T-cell (primary cell): Measurements from ENCODE around the gene AHNAK. TPM values are rescaled to one million over a fixed set of nuclear protein-coding genes. Genes with fewer than 3 reads are reported as not detected.

ENCODE experiments used
- ATAC-seq, 4 experiments: fragments of 200-7000 bp in 3 of 4; fragments of 150-1000 bp in 1 of 4; cut with Tn5 transposase; replicated peaks in 1 of 4; 1 replicate in 3 of 4; 2 replicates in 1 of 4; pipeline ENCODE4 v1.10.0; 2021; ENCODE audit warnings: moderate library complexity in 3 of 4, mild to moderate bottlenecking in 2 of 4, moderate number of reproducible peaks in 1 of 4
- CTCF ChIA-PET, 2 donors: fragments of 300-600 bp; sonication (Branson Sonifier 250); formaldehyde crosslinking; loops; one replicate each; lab custom pipeline; 2022; ENCODE audit warnings: antibody characterized with exemption in 2 of 2; lab: Charles Lee
- POLR2A ChIA-PET, 2 donors: fragments of 300-600 bp; sonication (Branson Sonifier 250); formaldehyde crosslinking; loops; one replicate each; lab custom pipeline; 2022; ENCODE audit warnings: antibody characterized with exemption in 2 of 2; lab: Charles Lee
- DNase-seq, 35 experiments: peaks; one replicate each; pipeline versions ENCODE4 v3.0.0 to v3.0.0-alpha.2; 2013 to 2023
- H3K27ac ChIP-seq: one replicate; pipeline ENCODE4 v1.5.1; 2013; ENCODE audit warnings: low read length
- H3K27me3 ChIP-seq, 2 experiments: replicated peaks in 1 of 2; 1 replicate in 1 of 2; 2 replicates in 1 of 2; pipeline versions ENCODE4 v1.6.1 to v1.7.0; 2013; ENCODE audit warnings: low read length in 1 of 2, mixed read lengths in 1 of 2; ENCODE audit not compliant: control insufficient read depth in 2 of 2, insufficient read depth in 2 of 2; ENCODE audit errors: extremely low read depth in 1 of 2
- H3K36me3 ChIP-seq, 2 donors: 1 replicate in 1 of 2; 2 replicates in 1 of 2; pipeline versions ENCODE4 v1.6.1 to v1.7.0; 2013; ENCODE audit warnings: low read length in 1 of 2; ENCODE audit not compliant: control insufficient read depth in 2 of 2, insufficient read depth in 1 of 2; ENCODE audit errors: extremely low read depth in 1 of 2
- H3K4me1 ChIP-seq, 2 experiments: 1 replicate in 1 of 2; 2 replicates in 1 of 2; pipeline versions ENCODE4 v1.6.1 to v1.7.0; 2013; ENCODE audit warnings: low read length in 2 of 2, mixed read lengths in 1 of 2; ENCODE audit not compliant: insufficient read depth in 2 of 2, control insufficient read depth in 1 of 2; ENCODE audit errors: extremely low read depth in 1 of 2
- H3K4me3 ChIP-seq, 2 donors: 1 replicate in 1 of 2; 2 replicates in 1 of 2; pipeline versions ENCODE4 v1.5.1 to v1.7.0; 2013; ENCODE audit warnings: mild to moderate bottlenecking in 2 of 2, low read length in 1 of 2, moderate library complexity in 1 of 2; ENCODE audit not compliant: control insufficient read depth in 1 of 2; ENCODE audit errors: extremely low read depth in 1 of 2
- H3K9me3 ChIP-seq: 2 replicates; pipeline ENCODE4 v1.7.0; 2013
- H3K27ac Mint-ChIP-seq, 2 donors: one replicate each; pipeline ENCODE4 v1.8.0; 2020 to 2021; ENCODE audit warnings: mild to moderate bottlenecking in 2 of 2, mixed read lengths in 2 of 2
- H3K27me3 Mint-ChIP-seq, 2 donors: one replicate each; pipeline ENCODE4 v1.8.0; 2021 to 2022; ENCODE audit warnings: mixed read lengths in 2 of 2
- H3K36me3 Mint-ChIP-seq: one replicate; pipeline ENCODE4 v1.8.0; 2021; ENCODE audit warnings: mixed read lengths
- H3K4me1 Mint-ChIP-seq, 3 donors: one replicate each; pipeline ENCODE4 v1.8.0; 2020 to 2022; ENCODE audit warnings: mixed read lengths in 3 of 3, mild to moderate bottlenecking in 1 of 3
- H3K4me3 Mint-ChIP-seq, 3 donors: one replicate each; pipeline ENCODE4 v1.8.0; 2020 to 2022; ENCODE audit warnings: mild to moderate bottlenecking in 3 of 3, mixed read lengths in 3 of 3, moderate library complexity in 3 of 3
- H3K9me3 Mint-ChIP-seq, 3 donors: one replicate each; pipeline ENCODE4 v1.8.0; 2020 to 2022; ENCODE audit warnings: mixed read lengths in 3 of 3
- WGBS: methylation state at CpG from one replicate; pipeline ENCODE4 v1.1.5; 2013; ENCODE audit warnings: missing lambda C conversion rate; ENCODE audit not compliant: insufficient coverage; 5-methylcytosine and 5-hydroxymethylcytosine counted together
- total RNA-seq, 35 experiments: library from RNA in 6 of 35; stranded (reverse) in 6 of 35; fragments of 120-200 nt in 1 of 35; gene quantifications; one replicate each; pipeline versions ENCODE4 v1.2.1 to v1.2.4 and lab custom pipeline; 2013 to 2026

AHNAK gene
- total RNA-seq, 5 donors from 2014 or later (not counting 1 experiment from before 2014, with no cell fraction given): 267 to 636 (median 395) TPM

- no peak for DNase-seq
- Mint-ChIP-seq H3K27ac (no peak overlapping the region), H3K36me3 (no peaks in the 10 kb centered on the region), H3K4me1 (peaks cover 14 to 27% (median 25%) of the 10 kb centered on the region in 3 donors), H3K4me3 (no peak overlapping the region), H3K9me3 (no peaks in the 10 kb centered on the region), H3K27me3 (peaks cover 0 to 6% of the 10 kb centered on the region in 2 donors)
- CTCF ChIA-PET: no interaction called here
- Histone ChIP-seq H3K4me3 (no peak overlapping the region), H3K36me3 (no peaks in the 10 kb centered on the region), H3K27ac (no peak overlapping the region), H3K9me3 (no peaks in the 10 kb centered on the region), H3K4me1 (peaks cover 4 to 10% of the 10 kb centered on the region in 2 experiments), H3K27me3 (peaks cover 0 to 15% of the 10 kb centered on the region in 2 experiments)
- ATAC-seq: no peak
- WGBS: 83% methylated on average over 8 of the region's 23 CpGs
- POLR2A ChIA-PET: no interaction called here
Observed at GRCh38 chr11:62439785-62440602, 106.6 kb downstream of the AHNAK start.

GRCh38 chr11:62438641-62439040, 108.0 kb downstream of the AHNAK start:
- Mint-ChIP-seq H3K27ac (no peak overlapping the region), H3K36me3 (no peaks in the 10 kb centered on the region), H3K9me3 (no peaks in the 10 kb centered on the region), H3K27me3 (no peaks in the 10 kb centered on the region), H3K4me3 (no peak overlapping the region), H3K4me1 (peaks cover 16 to 28% (median 23%) of the 10 kb centered on the region in 3 donors)
- ATAC-seq (no peak), DNase-seq (no peak)
- ChIA-PET POLR2A (no interaction called here), CTCF (no interaction called here)
- peaks cover 4 to 8% of the 10 kb centered on the region in 2 experiments for H3K4me1 ChIP-seq
- no peaks in the 10 kb centered on the region for H3K36me3 ChIP-seq
- H3K4me3 ChIP-seq: no peak overlapping the region
- 100% methylated on average over 1 of the region's 4 CpGs for WGBS
- no peak overlapping the region for H3K27ac ChIP-seq
- H3K9me3 ChIP-seq: no peaks in the 10 kb centered on the region
- H3K27me3 ChIP-seq: peaks cover 0 to 2% of the 10 kb centered on the region in 2 experiments

GRCh38 chr11:62437616-62438015, 109.0 kb downstream of the AHNAK start:
- DNase-seq (no peak), ATAC-seq (no peak)
- WGBS: no CpG with 5 or more reads among the region's 1 CpG
- no peak overlapping the region for H3K4me3 Mint-ChIP-seq
- H3K4me3 ChIP-seq: no peak overlapping the region
- no peak overlapping the region for H3K27ac ChIP-seq
- ChIA-PET CTCF (interaction anchor here in 1 of 2 donors (0.6 to 0.7 kb wide), 2 partner anchors 14 to 62 kb away, joined by 5 to 6 read pairs; no protein-coding TSS in a partner anchor), POLR2A (interaction anchor here in 1 of 2 donors (0.6 kb wide), 1 partner anchor 324 kb away, joined by 3 read pairs; the partner anchor contains the start of gene POLR2G)
- no peak overlapping the region for H3K27ac Mint-ChIP-seq
- H3K4me1 Mint-ChIP-seq: peaks cover 22 to 38% (median 28%) of the 10 kb centered on the region in 3 donors
- H3K9me3 ChIP-seq: no peaks in the 10 kb centered on the region
- no peaks in the 10 kb centered on the region for H3K27me3 Mint-ChIP-seq
- no peaks in the 10 kb centered on the region for H3K9me3 Mint-ChIP-seq
- H3K36me3 ChIP-seq: no peaks in the 10 kb centered on the region
- H3K4me1 ChIP-seq: peaks cover 10 to 11% of the 10 kb centered on the region in 2 experiments
- H3K36me3 Mint-ChIP-seq: no peaks in the 10 kb centered on the region
- H3K27me3 ChIP-seq: peaks cover 0 to 2% of the 10 kb centered on the region in 2 experiments

GRCh38 chr11:62435846-62436660, 110.6 kb downstream of the AHNAK start:
- Mint-ChIP-seq H3K4me3 (no peak overlapping the region), H3K4me1 (peaks cover 26 to 53% (median 37%) of the 10 kb centered on the region in 3 donors), H3K36me3 (no peaks in the 10 kb centered on the region), H3K27ac (peak overlapping the region; percentile 52 to 68), H3K27me3 (no peaks in the 10 kb centered on the region), H3K9me3 (no peaks in the 10 kb centered on the region)
- ChIA-PET CTCF (interaction anchor here in 1 of 2 donors (0.6 to 0.9 kb wide), 3 partner anchors 11 to 1572 kb away, joined by 3 to 4 read pairs (median 3); no protein-coding TSS in a partner anchor), POLR2A (no interaction called here)
- H3K9me3 ChIP-seq: no peaks in the 10 kb centered on the region
- no peak overlapping the region for H3K27ac ChIP-seq
- 38% methylated on average over 3 of the region's 5 CpGs for WGBS
- H3K36me3 ChIP-seq: no peaks in the 10 kb centered on the region
- peaks cover 0 to 2% of the 10 kb centered on the region in 2 experiments for H3K27me3 ChIP-seq
- DNase-seq: no peak
- no peak overlapping the region for H3K4me3 ChIP-seq
- peaks cover 10 to 13% of the 10 kb centered on the region in 2 experiments for H3K4me1 ChIP-seq
- ATAC-seq: peak in 3 of 4 experiments; percentile 35 to 95 (median 43)

GRCh38 chr11:62433904-62434276, 112.7 kb downstream of the AHNAK start:
- Histone ChIP-seq H3K9me3 (no peaks in the 10 kb centered on the region), H3K4me1 (peaks cover 10 to 13% of the 10 kb centered on the region in 2 experiments), H3K27ac (no peak overlapping the region), H3K36me3 (no peaks in the 10 kb centered on the region), H3K27me3 (no peaks in the 10 kb centered on the region), H3K4me3 (no peak overlapping the region)
- POLR2A ChIA-PET: no interaction called here
- no peaks in the 10 kb centered on the region for H3K27me3 Mint-ChIP-seq
- H3K4me3 Mint-ChIP-seq: peak overlapping the region; percentile 5 to 49 (median 38)
- H3K4me1 Mint-ChIP-seq: peaks cover 29 to 69% (median 48%) of the 10 kb centered on the region in 3 donors
- H3K9me3 Mint-ChIP-seq: no peaks in the 10 kb centered on the region
- no peaks in the 10 kb centered on the region for H3K36me3 Mint-ChIP-seq
- WGBS: 59% methylated on average over 5 of the region's 6 CpGs
- peak overlapping the region; percentile 6 to 40 for H3K27ac Mint-ChIP-seq
- no peak for DNase-seq
- ATAC-seq: no peak
- CTCF ChIA-PET: no interaction called here
